HL-60 (cell line): ENCODE data around the gene FMO4.

Experiments
- DNase-seq, 2 experiments: peaks; one replicate each; pipeline ENCODE4 v3.0.0-alpha.2; 2010 to 2020; ENCODE audit warnings: low read depth in 1 of 2, low spot score in 1 of 2
- H3K27ac ChIP-seq: fragments of 250-450 bp; sonication (Bioruptor Pico); replicated peaks from 2 replicates; pipeline ENCODE4 v1.5.1; 2020; ENCODE audit warnings: mild to moderate bottlenecking, moderate library complexity
- H3K27me3 ChIP-seq: fragments of 250-450 bp; sonication (Bioruptor Pico); 2 replicates; pipeline ENCODE4 v1.5.1; 2021; ENCODE audit warnings: mild to moderate bottlenecking, moderate library complexity; ENCODE audit not compliant: insufficient read depth, poor library complexity, severe bottlenecking
- H3K4me3 ChIP-seq: replicated peaks from 2 replicates; pipeline ENCODE4 v1.5.1; 2011; ENCODE audit warnings: mild to moderate bottlenecking, control low read depth, low read length; ENCODE audit not compliant: insufficient read depth
- CTCF ChIP-seq: IDR thresholded peaks from one replicate; pipeline ENCODE4 v1.5.1; 2011; ENCODE audit warnings: low read length, control low read depth, inconsistent platforms; ENCODE audit not compliant: insufficient read depth
- GABPA ChIP-seq: IDR thresholded peaks from 2 replicates; pipeline ENCODE4 v1.6.1; 2012; ENCODE audit warnings: low read depth
- POLR2AphosphoS5 ChIP-seq: IDR thresholded peaks from 2 replicates; pipeline ENCODE4 v1.6.1; 2012; ENCODE audit warnings: low read depth
- SPI1 ChIP-seq: IDR thresholded peaks from 2 replicates; pipeline ENCODE4 v1.6.1; 2012; ENCODE audit warnings: low read depth, mild to moderate bottlenecking, borderline replicate concordance
- long read RNA-seq: library from polyadenylated mRNA; unstranded; transcript quantifications from one replicate; pipeline ENCODE4 v2.0.0, GENCODE V29; 2020
- TF ChIP-seq, protein P1 (sequence below): IDR thresholded peaks from 2 replicates; pipeline ENCODE4 v1.6.1; 2012; ENCODE audit warnings: low read depth; ENCODE audit not compliant: insufficient replicate concordance

Gene FMO4
- long read RNA-seq, partial matches to known transcripts, result 4 of 10 reads
- long read RNA-seq, other reads (novel, unspliced or antisense), result 2 of 10 reads

GRCh38 chr1:171313835-171314320 lies at the start of gene FMO4:
TSS of gene FMO4 (plus strand) at chr1:171314183. CDS start at chr1:171319826, 5,643 bp downstream.
- H3K27me3 ChIP-seq, result no peaks in the 10 kb centered on the region
- DNase-seq, result peak; percentile 97
- peak within 1 kb of the TSS; percentile 61 for H3K27ac ChIP-seq
- no peak within 1 kb of the TSS for H3K4me3 ChIP-seq
- TF ChIP-seq CTCF, result peak; percentile 82
- TF ChIP-seq, protein P1, sequence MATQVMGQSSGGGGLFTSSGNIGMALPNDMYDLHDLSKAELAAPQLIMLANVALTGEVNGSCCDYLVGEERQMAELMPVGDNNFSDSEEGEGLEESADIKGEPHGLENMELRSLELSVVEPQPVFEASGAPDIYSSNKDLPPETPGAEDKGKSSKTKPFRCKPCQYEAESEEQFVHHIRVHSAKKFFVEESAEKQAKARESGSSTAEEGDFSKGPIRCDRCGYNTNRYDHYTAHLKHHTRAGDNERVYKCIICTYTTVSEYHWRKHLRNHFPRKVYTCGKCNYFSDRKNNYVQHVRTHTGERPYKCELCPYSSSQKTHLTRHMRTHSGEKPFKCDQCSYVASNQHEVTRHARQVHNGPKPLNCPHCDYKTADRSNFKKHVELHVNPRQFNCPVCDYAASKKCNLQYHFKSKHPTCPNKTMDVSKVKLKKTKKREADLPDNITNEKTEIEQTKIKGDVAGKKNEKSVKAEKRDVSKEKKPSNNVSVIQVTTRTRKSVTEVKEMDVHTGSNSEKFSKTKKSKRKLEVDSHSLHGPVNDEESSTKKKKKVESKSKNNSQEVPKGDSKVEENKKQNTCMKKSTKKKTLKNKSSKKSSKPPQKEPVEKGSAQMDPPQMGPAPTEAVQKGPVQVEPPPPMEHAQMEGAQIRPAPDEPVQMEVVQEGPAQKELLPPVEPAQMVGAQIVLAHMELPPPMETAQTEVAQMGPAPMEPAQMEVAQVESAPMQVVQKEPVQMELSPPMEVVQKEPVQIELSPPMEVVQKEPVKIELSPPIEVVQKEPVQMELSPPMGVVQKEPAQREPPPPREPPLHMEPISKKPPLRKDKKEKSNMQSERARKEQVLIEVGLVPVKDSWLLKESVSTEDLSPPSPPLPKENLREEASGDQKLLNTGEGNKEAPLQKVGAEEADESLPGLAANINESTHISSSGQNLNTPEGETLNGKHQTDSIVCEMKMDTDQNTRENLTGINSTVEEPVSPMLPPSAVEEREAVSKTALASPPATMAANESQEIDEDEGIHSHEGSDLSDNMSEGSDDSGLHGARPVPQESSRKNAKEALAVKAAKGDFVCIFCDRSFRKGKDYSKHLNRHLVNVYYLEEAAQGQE, result peak; percentile 75
- TF ChIP-seq GABPA, result no peak

DNA sequence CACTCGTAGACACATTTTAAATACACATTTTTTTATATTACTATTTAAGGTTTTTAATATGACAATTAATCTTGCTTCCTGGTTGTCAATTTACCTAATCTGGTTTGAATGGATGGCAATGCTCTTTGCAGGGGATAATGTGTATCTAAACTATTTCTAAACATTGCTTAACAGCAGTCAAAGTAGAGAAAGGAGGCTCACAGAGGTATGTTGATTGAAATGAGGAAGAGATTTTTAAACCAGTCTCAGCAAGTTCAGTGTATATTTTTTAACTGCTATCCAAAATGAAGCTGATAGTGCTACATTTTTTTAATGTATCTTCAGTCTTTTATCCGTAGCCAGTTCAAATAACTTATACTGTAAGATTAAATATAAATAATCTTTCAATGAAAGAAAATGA lies 48.3 kb upstream of the FMO4 start:
- Histone ChIP-seq H3K27me3 (no peaks in the 10 kb centered on the region), H3K4me3 (no peak overlapping the region), H3K27ac (no peak overlapping the region)
- TF ChIP-seq CTCF (no peak), POLR2AphosphoS5 (no peak), GABPA (no peak), SPI1 (no peak)
- TF ChIP-seq, protein P1, result no peak
- DNase-seq, result no peak

DNA sequence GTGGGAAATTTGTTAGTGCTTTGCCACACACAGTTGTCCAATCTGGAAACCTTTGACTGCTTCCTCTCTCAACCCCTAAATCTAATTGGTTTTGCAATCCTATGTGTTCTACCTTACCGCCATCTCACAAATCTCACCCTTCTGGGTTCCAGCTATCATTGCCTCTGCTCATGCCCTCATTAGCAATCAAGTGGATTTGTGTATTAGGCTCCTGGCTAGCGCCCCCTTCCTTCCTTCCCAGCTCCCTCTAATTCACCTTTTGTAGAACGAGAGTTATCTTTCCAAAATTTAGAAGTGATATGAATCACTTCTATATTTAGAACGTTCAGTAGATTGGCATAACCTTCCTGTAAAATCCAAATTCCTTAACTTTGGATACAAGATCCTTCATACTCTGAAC lies 47.1 kb upstream of the FMO4 start:
- Histone ChIP-seq H3K4me3 (no peak overlapping the region), H3K27ac (no peak overlapping the region), H3K27me3 (no peaks in the 10 kb centered on the region)
- no peak for TF ChIP-seq SPI1
- no peak for TF ChIP-seq GABPA
- no peak for TF ChIP-seq POLR2AphosphoS5
- TF ChIP-seq CTCF, result no peak
- TF ChIP-seq, protein P1, result no peak
- DNase-seq, result no peak
